Stimulated activated CD8-positive, alpha-beta memory T cell treated with anti-CD3 and anti-CD28 coated beads, Interleukin-12 subunit alpha, Interleukin-12 subunit beta, amount 100 ng/mL, for 1 hour (primary cell): ENCODE results near the gene TRIM23.
"Not testable (repeated sequence)": the region's sequence is repeated elsewhere in the genome, so short reads cannot be mapped to it uniquely, and the experiment has no call there.

Experiments used
- DNase-seq: peaks from one replicate; pipeline ENCODE4 v3.0.0-alpha.2; 2020; ENCODE audit warnings: low read depth

The TRIM23 gene

GRCh38 chr5:65624025-65624570 lies at the start of gene TRIM23:
TSS of gene TRIM23 (minus strand) at chr5:65624333. CDS start at chr5:65624274, 59 bp downstream.
- DNase-seq, result peak; percentile 83

GRCh38 chr5:65672796-65673195 lies 48.7 kb upstream of the TRIM23 start:
- DNase-seq, result no peak

- DNase-seq, result no peak
Observed at GRCh38 chr5:65668696-65669095, 44.6 kb upstream of the TRIM23 start.

GRCh38 chr5:65663804-65664521 lies 39.8 kb upstream of the TRIM23 start:
- no peak for DNase-seq

GRCh38 chr5:65654713-65655112 lies 30.6 kb upstream of the TRIM23 start:
- DNase-seq, result no peak

GRCh38 chr5:65651144-65651543 lies 27.0 kb upstream of the TRIM23 start:
- no peak for DNase-seq

- no peak for DNase-seq
Observed at GRCh38 chr5:65647941-65648340, 23.8 kb upstream of the TRIM23 start.

GRCh38 chr5:65646938-65647337 lies 22.8 kb upstream of the TRIM23 start:
- no peak for DNase-seq

- no peak for DNase-seq
Observed at GRCh38 chr5:65640240-65640639, 16.1 kb upstream of the TRIM23 start.

- no peak for DNase-seq
Observed at GRCh38 chr5:65630981-65631380, 6.8 kb upstream of the TRIM23 start.

- DNase-seq, result no peak
Observed at GRCh38 chr5:65625743-65626142, 1.6 kb upstream of the TRIM23 start.

GRCh38 chr5:65624571-65625555 lies 730 bp upstream of the TRIM23 start, which contains the start of the genes SHLD3 and TRAPPC13:
TSS of gene SHLD3 (plus strand) at chr5:65625027. CDS start at chr5:65629588, 4,561 bp downstream.
TSS of gene TRAPPC13 (plus strand) at chr5:65625027. CDS start at chr5:65625061, 34 bp downstream.
- DNase-seq, result peak; percentile 69

- no peak for DNase-seq
Observed at GRCh38 chr5:65623482-65623881, 651 bp downstream of the TRIM23 start.

GRCh38 chr5:65621961-65622360 lies 2.2 kb downstream of the TRIM23 start:
- not testable (repeated sequence) for DNase-seq

- no peak for DNase-seq
Observed at GRCh38 chr5:65620021-65620420, 4.1 kb downstream of the TRIM23 start.

- DNase-seq, result no peak
Observed at GRCh38 chr5:65612298-65612907, 11.7 kb downstream of the TRIM23 start.

- DNase-seq, result no peak
Observed at GRCh38 chr5:65611524-65611923, 12.6 kb downstream of the TRIM23 start.

- DNase-seq, result not testable (repeated sequence)
Observed at GRCh38 chr5:65601761-65602160, 22.4 kb downstream of the TRIM23 start.

GRCh38 chr5:65588694-65589093 lies 35.4 kb downstream of the TRIM23 start:
- no peak for DNase-seq

GRCh38 chr5:65577141-65577540 lies 47.0 kb downstream of the TRIM23 start:
- DNase-seq, result no peak

- no peak for DNase-seq
Observed at GRCh38 chr5:65570598-65571226, 53.4 kb downstream of the TRIM23 start.

GRCh38 chr5:65566505-65566904 lies 57.6 kb downstream of the TRIM23 start:
- no peak for DNase-seq
